GM12892 (cell line): ENCODE results near the gene PNPLA5.

Experiments used
- DNase-seq: peaks from one replicate; pipeline ENCODE4 v3.0.0; 2011; ENCODE audit not compliant: insufficient read length
- FAIRE-seq: peaks from 2 replicates; lab custom pipeline; 2011; peaks lifted over from hg19 to GRCh38; lab: Jason Lieb, UNC
- POLR2A ChIP-seq: IDR thresholded peaks from 2 replicates; pipeline ENCODE4 v1.6.1; 2011; ENCODE audit warnings: low read depth, low read length, control low read depth
- POLR2AphosphoS5 ChIP-seq: IDR thresholded peaks from 2 replicates; pipeline ENCODE4 v1.6.1; 2011; ENCODE audit warnings: low read depth, low read length, control low read depth
- TAF1 ChIP-seq: IDR thresholded peaks from 2 replicates; pipeline ENCODE4 v1.6.1; 2011; ENCODE audit warnings: low read depth, mild to moderate bottlenecking, control low read depth, low read length, borderline replicate concordance

PNPLA5 gene

DNA sequence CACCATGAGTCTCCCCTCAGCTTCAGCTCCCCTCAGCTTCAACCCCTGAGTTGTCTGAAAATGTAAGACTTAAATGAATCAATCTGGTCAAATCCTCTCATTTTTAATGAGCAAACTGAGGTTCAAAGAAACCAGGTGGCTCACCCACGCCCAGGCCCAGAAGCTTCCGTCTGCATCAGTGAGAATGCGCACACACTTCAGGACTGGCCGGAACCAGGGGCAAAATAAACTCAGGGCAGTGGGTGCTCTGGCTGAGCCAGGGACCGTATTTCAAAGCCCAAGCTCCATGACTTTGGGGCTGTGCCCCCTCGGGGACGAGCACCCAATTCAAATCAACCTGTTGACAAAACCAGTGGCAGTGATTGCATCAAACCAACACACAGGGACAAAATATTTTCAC is 32.6 kb downstream of the PNPLA5 start:
- FAIRE-seq (no peak), DNase-seq (no peak)
- TF ChIP-seq POLR2AphosphoS5: no peak
- no peak for TF ChIP-seq POLR2A
- TF ChIP-seq TAF1: no peak

DNA sequence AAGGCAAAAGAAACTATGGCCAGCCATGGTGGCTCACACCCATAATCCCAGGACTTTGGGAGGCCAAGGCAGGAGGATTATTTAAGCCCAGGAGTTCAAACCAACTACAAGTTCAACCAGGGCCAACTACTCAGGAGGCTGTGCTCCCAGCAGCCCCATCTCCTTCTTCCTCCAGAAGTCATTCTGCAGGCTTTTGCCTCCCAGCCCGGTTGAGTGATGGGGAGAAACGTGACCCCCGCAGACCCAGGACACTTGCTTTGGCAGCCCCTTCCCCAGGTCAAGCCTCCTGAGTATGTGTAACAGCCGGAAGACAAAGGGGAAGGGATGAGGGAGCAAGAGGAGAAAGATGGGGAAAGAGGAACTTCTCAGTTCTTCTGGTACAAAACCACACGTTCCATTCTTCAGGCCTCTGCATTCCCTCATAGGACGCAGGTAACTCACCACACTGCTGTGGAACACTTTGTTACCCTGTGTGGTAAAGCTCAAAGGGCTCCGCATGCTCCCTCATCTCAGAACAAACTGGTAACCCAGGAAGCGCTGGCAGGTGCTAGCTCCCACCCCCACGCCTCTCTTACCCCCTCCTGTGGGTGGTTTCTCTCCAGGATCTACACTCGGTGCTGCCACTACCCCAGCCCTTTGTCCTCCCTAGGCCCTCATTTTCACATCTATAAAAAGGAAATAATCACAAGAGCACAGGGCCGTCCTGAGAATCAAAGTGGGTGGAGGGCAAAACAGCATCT is 33.5 kb downstream of the PNPLA5 start:
- TF ChIP-seq TAF1 (no peak), POLR2A (no peak), POLR2AphosphoS5 (no peak)
- FAIRE-seq (no peak), DNase-seq (no peak)

DNA sequence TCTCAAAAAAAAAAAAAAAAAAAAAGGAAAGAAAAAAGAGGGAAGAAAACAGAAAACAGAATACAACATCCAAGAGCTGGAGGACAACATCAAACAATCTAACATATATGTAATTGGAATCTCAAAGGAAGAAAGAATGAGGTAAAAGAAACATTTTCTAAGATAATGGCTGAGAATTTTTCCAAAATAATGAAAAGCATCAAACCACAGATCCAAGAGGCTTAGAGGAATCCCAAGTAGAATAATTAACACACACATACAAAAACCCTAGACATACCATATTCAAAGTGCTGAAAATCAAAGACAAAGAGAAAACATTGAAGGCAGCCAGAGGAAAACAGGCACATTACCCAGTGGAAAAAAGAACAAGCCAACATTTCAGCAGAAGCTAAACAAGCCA is 34.4 kb downstream of the PNPLA5 start:
- FAIRE-seq: no peak
- no peak for DNase-seq
- TF ChIP-seq POLR2AphosphoS5 (no peak), TAF1 (no peak), POLR2A (no peak)

DNA sequence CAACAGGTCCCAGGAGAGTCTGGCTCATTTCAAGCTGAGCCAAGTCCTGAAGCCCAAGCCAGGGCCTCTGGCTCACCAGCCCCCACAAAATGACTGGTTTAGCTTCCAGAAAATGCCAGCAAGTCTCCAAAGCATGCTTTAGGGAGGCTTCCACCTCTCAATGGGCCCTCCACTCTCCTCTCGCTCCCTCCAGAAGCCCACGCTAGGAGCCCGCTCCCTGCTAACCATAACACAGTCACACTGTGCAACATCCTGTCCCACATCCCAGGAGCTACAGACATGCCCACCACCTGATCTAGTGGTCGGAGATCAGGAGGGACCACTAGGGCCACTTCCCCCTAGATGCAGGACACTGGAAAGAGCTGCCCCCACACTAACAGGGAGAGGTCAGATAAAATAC is 36.4 kb downstream of the PNPLA5 start:
- TF ChIP-seq POLR2A: no peak
- TF ChIP-seq TAF1: no peak
- TF ChIP-seq POLR2AphosphoS5: no peak
- FAIRE-seq (no peak), DNase-seq (no peak)

DNA sequence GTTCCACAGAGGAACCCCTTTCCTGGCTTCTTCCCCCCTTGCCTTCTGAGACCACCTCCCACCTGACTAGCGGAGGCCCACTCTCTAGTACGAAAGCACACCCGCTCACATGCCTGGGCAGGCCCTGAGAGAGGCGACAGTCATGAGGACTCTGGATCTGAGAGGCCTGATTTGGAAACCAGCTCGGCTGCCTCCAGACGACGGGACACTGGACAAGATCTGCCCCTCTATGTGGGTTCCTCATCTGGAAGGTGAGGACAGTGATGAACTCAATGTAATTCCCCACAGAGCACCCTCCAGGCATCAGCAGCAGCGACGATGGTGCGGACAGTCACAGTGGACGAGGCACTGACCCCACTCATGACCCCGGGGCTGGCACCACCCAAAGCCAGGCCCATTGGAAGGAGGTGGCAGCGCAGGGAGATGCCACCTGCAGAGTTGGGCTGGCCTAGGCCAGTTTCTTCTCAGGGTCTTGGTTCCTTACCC is 37.0 kb downstream of the PNPLA5 start:
- FAIRE-seq (no peak), DNase-seq (no peak)
- TF ChIP-seq POLR2A: no peak
- no peak for TF ChIP-seq POLR2AphosphoS5
- no peak for TF ChIP-seq TAF1

DNA sequence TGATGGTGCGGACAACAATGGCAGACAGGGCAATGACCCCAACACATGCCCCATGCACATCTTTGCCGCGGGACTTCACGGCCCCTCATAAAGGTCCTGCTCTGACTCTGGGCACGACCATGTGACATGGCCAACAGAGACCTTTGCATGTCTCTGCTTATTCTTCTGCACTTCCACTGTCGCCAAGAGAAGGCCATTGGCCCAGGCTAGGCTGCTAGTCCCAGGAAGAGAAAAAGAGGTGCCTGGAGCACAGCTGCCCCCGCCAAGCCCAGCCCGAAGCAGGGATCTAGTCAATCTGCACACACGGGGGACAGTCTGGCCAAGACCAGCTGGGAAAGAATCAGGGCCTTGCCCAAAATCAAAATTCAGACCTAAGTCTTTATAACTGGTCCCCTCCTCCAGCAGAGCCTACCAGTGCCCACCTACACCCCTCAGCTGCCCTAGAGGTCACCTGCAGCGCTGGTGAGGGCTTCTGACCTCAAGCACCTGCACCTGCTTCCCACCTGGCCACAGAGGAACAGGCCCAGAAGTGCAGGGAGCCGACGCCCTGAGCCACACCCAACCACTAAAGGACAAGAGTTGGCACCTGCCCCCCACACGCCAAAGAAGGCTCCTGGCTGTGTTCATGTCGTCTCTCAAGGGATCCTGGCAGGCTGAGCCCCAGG is 37.6 kb downstream of the PNPLA5 start:
- FAIRE-seq: no peak
- TF ChIP-seq POLR2A: no peak
- no peak for TF ChIP-seq TAF1
- TF ChIP-seq POLR2AphosphoS5: no peak
- DNase-seq: no peak

DNA sequence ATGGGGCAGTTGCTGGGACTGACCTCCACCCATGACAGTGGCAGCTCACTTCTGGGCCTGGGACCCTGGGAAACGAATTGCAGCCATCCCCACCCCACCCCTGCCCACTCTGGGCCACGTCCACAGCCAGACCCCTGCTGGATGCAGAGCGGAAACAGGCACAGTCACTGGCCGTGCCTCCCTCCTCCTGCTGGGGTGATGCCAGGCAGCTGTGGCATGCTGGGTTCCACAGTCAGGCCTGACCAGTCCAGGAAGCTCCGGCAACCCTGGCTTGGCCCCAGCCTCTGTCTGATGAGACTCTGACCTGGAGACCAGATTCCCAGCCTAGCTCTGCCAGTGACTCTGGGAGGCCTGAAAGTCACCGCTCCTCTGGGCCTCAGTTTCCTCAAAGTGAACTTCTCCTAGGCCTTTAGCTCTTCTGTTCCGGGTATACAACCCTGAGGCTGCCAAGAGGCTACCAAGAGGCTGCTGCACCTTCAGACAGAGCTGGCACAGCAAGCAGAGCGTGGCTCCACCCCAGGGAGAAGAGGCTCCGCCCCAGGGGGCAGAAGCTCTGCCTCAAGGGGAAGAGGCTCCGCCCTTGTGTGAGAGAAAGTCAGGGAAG is 38.4 kb downstream of the PNPLA5 start:
- no peak for FAIRE-seq
- no peak for DNase-seq
- TF ChIP-seq TAF1: no peak
- TF ChIP-seq POLR2AphosphoS5: no peak
- no peak for TF ChIP-seq POLR2A

DNA sequence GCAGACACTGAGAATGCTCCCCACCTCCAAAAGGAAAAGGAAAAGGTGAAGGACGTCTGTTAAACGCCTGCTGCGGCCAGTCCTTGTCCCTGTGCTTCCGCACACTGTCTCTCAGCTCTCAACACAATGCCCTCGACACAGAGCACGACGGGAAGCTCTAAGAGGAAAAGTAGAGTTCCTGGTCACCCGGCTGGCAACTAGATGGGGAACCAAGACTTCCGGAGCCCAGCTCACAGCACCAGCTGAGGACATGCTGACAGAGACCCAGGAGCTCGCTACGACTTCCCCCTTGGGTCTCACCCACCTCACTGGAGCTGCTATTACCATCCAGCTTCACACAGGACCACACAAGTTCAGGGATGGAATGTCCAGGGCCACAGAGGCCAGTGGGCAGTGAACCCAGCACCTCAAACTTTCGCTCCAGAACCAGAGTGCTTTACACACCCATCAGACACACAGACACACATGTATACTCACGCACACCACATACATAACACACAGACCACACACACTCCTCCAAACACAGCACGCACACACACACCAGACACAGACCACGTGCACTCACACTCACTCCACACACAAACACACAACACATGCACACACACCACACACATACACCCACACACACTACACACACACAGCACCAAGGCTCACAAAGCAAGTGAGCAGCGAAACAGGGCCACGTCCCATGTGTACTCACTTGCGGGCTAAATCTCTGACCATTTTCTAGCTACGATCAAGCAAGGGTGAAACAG is 39.1 kb downstream of the PNPLA5 start:
- DNase-seq (no peak), FAIRE-seq (no peak)
- TF ChIP-seq POLR2AphosphoS5 (no peak), POLR2A (no peak), TAF1 (no peak)

DNA sequence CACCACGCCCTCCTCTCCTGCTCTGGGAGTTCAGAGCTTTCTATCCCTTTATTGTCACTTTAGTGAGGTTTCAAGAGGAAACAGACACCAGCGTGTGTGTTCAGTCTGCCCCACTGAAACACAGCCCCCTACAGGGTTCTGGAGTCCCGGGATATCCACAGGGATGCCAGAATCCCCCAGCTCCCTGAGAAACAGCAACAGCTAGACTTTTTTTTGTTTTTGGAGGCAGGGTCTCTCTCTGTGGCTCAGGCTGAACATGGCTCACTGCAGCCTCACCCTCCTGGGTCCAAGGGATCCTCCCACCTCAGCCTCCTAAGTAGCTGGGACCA is 39.9 kb downstream of the PNPLA5 start:
- no peak for FAIRE-seq
- no peak for TF ChIP-seq POLR2AphosphoS5
- no peak for TF ChIP-seq POLR2A
- TF ChIP-seq TAF1: no peak
- no peak for DNase-seq

DNA sequence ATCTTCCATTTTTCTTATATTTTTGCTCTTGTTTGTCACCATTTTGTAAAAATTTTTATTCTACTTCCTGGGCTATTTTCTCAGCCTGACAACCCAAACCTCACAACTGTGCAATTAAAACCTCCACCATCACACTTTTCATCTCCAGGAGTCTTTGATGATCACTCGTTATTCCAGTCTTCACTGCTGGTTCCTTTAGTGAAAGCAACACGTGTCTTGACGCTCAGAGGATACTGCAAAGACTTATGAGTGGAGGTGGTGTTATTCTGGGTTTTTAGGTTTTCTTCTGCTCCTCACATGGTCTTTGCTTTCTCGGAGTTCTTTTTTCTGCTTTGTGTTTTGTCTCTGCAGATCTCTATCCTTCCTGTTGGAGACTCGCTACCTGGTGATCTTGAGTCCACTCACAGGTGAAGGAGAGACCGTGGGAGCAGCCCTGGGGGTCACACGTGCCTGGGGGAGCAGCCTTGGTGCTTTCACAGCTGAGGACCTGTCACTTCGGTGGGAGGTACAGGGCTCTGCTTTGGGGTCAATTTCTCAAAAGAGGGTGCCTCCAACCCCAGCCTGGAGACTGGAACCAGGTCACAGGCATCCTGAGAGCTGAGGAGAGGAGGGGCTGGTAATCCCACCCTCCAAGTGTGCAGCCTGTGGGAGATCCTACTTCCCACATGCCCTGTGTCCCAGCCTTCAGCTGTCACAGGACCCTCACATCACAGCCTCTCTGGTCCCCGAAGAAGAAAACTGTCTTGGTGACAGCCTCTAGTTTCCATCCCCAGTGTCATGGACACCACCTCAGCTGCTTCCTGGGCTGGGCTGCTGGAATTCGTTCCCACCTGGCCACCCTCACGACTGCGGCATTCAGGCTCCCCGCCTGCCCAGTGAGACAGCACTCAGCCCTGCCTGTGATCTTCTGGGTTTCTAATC is 40.5 kb downstream of the PNPLA5 start:
- no peak for FAIRE-seq
- no peak for TF ChIP-seq POLR2A
- TF ChIP-seq TAF1: no peak
- TF ChIP-seq POLR2AphosphoS5: no peak
- DNase-seq: no peak

DNA sequence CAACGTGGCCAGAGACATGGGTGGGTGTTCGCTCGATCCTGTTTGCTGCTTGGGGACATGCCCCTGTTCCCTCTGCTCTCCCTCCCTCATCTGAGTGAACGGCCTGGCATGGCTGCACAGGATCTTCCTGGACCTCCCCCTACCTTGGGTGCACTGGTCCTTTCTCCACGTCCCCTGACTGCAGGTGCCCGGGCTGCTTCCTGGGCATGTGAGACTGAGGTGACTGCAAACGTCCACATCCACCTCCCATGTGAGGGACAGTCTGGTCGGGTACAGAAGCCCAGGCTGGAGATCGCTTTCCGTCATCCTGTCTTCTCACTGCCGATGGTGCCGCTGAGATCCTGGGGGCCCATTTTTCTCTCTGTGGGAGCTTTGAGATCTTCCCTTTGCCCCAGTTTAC is 41.3 kb downstream of the PNPLA5 start:
- no peak for TF ChIP-seq POLR2A
- TF ChIP-seq TAF1: no peak
- TF ChIP-seq POLR2AphosphoS5: no peak
- FAIRE-seq: no peak
- no peak for DNase-seq
